ENCODE results near the gene P3H3.
"Not testable (repeated sequence)": the region's sequence is repeated elsewhere in the genome, so short reads cannot be mapped to it uniquely, and the experiment has no call there.

Gene P3H3

DNA sequence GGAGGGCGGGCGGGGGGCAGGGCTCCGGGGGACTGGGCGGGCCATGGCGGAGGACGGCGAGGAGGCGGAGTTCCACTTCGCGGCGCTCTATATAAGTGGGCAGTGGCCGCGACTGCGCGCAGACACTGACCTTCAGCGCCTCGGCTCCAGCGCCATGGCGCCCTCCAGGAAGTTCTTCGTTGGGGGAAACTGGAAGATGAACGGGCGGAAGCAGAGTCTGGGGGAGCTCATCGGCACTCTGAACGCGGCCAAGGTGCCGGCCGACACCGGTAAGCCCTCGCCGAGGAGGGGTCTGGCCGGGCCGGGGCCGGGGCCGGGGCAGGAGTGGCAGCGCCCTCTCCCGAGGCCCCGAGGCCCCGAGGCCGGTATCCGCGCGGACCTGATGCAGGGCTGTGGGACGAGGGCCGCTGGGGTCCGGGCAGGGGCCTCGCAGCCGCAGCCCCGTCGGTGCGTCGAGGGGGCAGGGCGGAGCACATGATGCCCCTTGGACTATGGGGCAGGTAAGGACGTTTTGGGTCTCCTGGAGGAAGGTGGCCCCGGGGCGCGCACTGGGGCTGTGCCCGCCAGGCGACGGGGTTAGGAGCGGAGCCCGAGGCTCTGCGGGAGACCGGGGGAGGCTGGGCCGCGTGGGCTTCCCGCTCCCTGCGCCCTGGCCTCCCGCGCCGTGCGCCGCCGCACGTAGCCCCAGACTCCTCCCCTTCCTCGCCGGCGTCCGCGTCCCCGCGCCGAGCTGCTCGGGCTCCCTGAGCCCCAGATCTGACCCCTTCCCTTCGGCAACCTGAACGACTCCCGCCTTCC is 39.4 kb downstream of the P3H3 start, which contains the start of gene TPI1:
Gene TPI1 (plus strand): TSS at position 119 of the 798 bp plus-strand sequence. CDS start 36 bp downstream, at position 155.
- peak within 1 kb of the TSS; percentile 80 for H3K4me3 ChIP-seq (ENCODE audit: low read depth, low read length)
- TF ChIP-seq CTCF (IDR thresholded peaks at IDR 0.05; ENCODE audit: low read depth, low read length), result no peak

DNA sequence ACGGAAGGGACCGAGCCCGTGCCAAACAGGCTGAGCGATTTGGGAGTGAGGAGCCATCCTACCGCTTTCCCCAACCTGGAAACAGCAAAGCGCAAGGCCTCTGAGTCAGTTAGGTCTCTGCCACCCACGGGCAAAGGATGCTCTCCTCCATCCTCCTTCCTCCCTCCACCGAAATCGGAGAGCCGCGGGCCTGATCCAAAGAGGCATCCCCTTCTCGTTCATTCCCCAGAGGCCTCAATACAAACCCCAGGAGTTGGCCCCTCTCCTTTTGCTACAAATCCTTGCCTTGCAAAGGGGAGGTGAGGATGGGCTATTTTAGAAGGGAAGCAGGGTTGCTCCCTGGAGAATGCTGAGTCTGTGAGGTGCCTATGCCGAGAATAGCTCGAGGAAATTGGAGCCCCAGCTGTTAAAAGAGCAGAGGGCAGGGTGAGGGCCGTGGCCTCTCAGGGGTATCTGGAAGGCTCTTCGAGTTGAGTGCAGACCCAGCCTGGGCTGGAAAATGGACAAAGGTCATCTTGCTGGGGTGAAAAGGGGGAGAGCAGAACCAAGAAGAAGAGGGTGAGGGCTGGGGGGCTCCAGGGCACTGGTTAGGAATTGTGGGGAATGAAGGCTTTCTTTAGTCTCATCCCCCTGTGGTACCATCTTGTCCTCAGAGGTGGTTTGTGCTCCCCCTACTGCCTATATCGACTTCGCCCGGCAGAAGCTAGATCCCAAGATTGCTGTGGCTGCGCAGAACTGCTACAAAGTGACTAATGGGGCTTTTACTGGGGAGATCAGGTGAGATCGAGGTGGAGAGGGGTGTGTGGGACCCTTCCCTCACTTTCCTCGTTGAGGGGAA is 40.2 kb downstream of the P3H3 start:
- H3K4me3 ChIP-seq (ENCODE audit: low read depth, low read length), result peak overlapping the region; percentile 80
- no peak for TF ChIP-seq CTCF (IDR thresholded peaks at IDR 0.05; ENCODE audit: low read depth, low read length)

GRCh38 chr12:6869049-6870021 is 41.1 kb downstream of the P3H3 start:
- peak overlapping the region; percentile 80 for H3K4me3 ChIP-seq (ENCODE audit: low read depth, low read length)
- TF ChIP-seq CTCF (IDR thresholded peaks at IDR 0.05; ENCODE audit: low read depth, low read length), result peak; percentile 82

DNA sequence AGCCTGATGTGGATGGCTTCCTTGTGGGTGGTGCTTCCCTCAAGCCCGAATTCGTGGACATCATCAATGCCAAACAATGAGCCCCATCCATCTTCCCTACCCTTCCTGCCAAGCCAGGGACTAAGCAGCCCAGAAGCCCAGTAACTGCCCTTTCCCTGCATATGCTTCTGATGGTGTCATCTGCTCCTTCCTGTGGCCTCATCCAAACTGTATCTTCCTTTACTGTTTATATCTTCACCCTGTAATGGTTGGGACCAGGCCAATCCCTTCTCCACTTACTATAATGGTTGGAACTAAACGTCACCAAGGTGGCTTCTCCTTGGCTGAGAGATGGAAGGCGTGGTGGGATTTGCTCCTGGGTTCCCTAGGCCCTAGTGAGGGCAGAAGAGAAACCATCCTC is 42.1 kb downstream of the P3H3 start:
- not testable (repeated sequence) for H3K4me3 ChIP-seq (ENCODE audit: low read depth, low read length)

GRCh38 chr12:6871052-6871957 is 43.1 kb downstream of the P3H3 start:
- TF ChIP-seq CTCF (IDR thresholded peaks at IDR 0.05; ENCODE audit: low read depth, low read length), result no peak
- peak overlapping the region; percentile 69 for H3K4me3 ChIP-seq (ENCODE audit: low read depth, low read length)

GRCh38 chr12:6872073-6873048 is 44.2 kb downstream of the P3H3 start:
- peak; percentile 95 for TF ChIP-seq CTCF (IDR thresholded peaks at IDR 0.05; ENCODE audit: low read depth, low read length)

More at GRCh38 chr12:6872073-6873048, 44.2 kb downstream of the P3H3 start:
- peak overlapping the region; percentile 69 for H3K4me3 ChIP-seq (ENCODE audit: low read depth, low read length)
